Fibroblast of upper back skin (primary cell): Measurements from ENCODE around the gene ASRGL1.

Source experiments
- DNase-seq: peaks from one replicate; pipeline ENCODE4 v3.0.0-alpha.2; 2013

Gene ASRGL1

DNA sequence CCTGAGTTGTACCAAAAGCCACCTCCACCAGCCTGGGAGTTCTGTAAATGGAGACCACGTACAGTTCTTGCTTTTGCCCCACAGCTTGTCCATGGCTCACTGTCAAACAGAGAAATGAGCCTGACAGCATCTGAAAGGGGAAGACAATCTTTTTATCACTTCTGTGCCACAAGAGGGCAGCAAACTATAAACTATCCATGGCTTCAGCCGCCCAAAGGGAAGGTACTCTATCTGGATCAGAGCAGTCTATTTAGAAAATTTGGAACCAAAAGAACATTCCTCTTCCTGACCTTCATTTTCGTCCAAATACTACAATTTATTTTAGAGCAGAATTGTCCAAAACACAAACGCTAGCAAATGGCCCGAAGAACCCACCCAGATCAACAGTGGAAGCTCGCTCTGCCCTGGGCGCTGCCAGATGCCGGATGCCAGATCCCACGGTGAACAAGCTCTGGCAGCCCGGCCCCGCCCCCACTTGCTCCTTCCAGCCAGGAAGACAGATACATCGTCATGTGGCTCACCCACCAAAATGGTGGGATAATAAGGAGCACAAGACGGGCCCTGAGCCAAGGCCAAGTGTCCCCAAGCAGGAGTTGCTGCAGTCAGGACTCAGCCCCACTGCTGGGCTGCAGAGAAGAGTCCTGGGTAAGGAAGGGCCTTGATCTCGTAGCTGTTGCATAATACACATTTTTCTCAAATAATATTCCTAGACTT, 57.7 kb downstream of the ASRGL1 start:
- peak; percentile 87 for DNase-seq

- DNase-seq = no peak
Measured at GRCh38 chr11:62395885-62396551, 58.8 kb downstream of the ASRGL1 start.

DNA sequence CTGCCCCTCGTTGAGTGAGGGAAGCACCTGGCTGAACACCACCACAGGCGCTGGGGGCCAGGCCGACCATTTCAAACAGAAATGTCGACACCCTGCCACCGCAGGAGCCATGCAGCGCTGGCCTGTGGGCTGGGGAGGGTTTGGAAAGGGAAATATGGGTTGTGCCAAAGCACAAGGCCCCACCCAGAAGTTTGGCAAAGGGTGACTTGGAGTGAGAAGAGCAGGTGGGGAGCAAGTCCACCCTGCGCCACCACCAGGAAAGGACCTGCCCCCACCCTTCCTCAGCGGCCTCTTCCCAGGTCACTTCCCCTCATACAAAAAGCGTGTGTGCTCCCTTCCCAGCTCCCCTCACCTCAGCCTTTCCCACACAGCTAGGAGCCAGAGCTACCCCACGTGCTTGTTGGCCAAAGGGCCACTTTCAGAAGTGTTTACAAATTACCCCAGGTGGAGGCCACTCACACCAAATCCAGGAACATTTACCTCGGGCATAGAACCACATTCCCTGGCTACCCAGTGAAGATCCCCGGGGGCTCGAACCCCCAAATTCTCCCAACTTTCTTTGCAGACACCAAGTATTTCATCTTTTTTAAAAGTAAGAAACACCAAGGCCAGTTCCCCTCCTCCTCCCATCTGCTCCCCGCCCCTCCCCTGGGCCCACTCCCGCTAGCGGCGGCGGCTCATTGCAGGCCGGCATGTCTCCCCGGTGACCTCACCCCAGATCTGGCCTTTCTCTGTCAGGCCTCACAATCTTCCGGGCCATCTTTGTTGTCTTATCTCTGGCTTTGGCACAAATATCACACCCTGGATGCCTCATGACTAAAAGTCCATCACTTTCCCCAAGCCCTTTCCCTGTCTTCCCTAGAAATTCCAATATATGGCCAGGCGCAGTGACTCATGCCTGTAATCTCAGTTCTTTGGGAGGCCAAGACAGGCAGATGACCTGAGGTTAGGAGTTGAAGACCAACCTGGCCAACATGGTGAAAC, 61.1 kb downstream of the ASRGL1 start:
- DNase-seq = peak; percentile 72

GRCh38 chr11:62399172-62399877, 62.1 kb downstream of the ASRGL1 start:
- no peak for DNase-seq

- no peak for DNase-seq
Measured at GRCh38 chr11:62399878-62400266, 62.6 kb downstream of the ASRGL1 start.

- no peak for DNase-seq
Measured at GRCh38 chr11:62400281-62400680, 63.0 kb downstream of the ASRGL1 start.

DNA sequence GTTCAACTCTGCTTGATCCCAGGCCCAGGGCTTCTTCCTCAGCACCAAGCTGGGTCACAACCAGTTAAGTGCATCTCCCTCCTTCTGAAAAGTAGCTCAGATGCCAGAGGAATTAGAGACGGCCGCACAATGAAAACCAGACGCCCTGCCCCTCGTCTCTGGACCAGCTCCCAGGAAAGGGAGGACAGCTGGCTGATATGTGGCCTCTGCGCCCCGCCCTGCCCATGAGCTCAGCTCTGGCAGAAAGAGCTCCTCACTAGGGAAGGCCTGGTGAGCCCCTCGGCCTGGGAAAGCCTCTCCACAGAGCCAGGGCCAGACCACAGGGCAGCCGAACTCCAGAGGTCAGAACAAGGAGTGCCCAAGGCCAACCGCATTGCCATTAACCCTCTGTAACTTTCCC, 63.5 kb downstream of the ASRGL1 start:
- peak; percentile 89 for DNase-seq

DNA sequence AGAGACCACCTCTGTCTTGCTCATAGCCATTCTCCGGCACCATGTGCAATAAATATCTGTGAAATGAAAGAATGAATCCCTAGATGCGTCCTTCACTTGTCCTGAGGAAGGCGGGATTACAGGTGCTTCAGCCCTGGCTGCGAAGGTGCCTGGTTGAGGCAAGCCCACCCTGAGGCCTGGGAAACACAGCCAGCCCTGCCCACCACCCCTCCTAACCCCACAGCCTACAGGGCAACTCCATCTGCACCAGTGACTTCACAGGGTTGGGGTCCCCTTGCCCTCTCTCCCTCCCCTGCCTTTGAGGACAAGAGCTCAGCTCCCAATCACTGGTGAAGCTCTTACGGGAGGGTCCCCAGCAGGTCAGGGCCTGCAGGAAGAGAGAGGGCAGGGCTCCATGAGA, 64.1 kb downstream of the ASRGL1 start:
- DNase-seq = no peak

DNA sequence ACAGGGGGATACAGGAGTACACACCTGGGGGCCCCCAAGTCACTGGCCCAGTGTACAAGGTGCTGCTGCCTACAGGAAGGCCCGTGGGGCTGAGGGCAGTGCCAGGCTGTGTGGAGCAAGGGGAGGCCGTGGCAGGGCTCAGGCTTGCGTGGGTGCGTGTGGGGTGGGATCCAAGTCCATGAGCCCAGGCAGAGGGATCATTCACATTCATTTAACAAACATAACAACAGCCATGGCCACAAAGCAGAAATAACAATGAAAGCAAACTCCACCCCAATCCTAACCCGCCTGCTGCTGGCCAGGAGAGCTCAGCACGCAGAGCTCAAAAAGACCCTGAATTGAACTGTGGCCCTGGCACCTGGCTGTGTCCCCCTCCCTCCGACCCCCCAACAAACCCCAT, 64.6 kb downstream of the ASRGL1 start:
- DNase-seq = no peak

- DNase-seq = no peak
Measured at GRCh38 chr11:62402226-62402959, 65.1 kb downstream of the ASRGL1 start.

DNA sequence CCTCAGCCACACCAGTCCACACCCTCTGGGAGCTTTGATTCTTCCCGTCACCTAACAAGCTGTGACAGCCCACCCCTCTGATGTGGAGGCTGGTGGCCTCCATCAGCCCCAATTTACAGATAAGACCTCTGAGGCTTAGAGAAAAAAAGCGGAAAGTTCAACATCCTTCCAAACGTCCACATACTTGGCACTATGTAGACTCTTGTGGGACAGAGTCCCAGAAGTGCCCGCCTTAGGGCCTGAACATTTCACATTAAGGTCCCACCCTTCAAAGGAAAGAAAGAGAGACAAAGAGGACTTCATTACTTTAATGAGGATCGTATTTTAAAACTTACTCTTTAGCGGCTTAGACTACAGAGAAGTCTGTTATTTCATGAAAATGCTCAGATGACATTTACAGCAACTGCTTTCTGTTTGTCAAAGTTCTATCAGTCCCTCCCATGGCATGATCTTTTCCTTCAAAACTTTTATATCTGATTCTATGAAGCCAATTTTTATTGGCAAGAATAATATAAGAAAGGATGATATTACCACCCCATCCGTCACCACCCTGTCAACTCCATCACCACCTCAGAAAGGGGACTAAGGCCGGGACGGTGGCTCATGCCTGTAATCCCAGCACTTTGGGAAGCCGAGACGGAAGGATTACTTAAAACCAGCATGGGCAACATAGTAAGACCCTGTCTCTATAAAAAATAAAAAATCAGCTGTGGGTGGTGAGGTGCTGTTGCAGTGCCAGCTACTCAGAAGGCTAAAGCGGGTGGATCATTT, 65.9 kb downstream of the ASRGL1 start:
- DNase-seq = no peak

DNA sequence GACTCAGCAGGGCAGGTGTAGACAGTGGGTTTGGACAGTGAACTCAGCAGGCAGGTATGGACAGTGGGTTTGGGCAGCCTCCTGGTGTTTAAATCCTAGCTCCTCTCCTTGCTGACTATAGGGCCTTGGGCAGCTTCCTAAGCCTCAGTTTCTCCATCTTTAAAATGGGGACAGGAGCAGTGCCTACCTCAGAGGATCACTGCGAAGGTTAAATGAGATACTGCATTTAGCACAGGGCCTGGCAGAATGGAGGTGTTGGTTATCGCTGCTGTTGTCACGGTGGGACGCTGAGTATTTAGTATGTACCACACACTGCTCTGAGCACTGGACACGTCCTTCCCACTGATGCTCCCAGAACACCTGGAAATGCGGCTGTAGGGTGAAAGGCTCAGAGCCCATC, 67.2 kb downstream of the ASRGL1 start:
- no peak for DNase-seq

GRCh38 chr11:62404901-62405300, 67.7 kb downstream of the ASRGL1 start:
- DNase-seq = no peak

- no peak for DNase-seq
Measured at GRCh38 chr11:62406034-62406433, 68.8 kb downstream of the ASRGL1 start.

GRCh38 chr11:62409831-62410230, 72.6 kb downstream of the ASRGL1 start:
- DNase-seq = no peak

DNA sequence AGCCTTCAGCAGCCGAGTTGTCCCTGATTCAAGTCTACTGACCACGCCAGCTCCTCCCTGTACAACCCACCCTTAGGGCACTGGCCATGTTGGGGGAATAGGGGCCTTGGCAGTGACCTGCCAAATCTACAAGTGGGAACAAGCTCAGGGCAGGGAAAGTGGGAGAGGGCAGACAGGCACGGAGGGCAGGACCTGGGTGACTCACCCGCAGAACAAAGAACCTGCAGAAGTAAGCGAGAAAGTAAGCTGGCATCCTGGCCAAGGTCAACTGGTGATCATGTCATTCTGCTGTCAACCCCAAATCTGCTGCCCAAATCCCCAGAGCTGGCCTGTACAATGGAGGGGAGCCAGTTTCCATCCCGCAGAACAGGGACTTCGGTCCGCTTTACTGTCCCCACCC, 73.7 kb downstream of the ASRGL1 start:
- no peak for DNase-seq

GRCh38 chr11:62411524-62411923, 74.3 kb downstream of the ASRGL1 start:
- no peak for DNase-seq

DNA sequence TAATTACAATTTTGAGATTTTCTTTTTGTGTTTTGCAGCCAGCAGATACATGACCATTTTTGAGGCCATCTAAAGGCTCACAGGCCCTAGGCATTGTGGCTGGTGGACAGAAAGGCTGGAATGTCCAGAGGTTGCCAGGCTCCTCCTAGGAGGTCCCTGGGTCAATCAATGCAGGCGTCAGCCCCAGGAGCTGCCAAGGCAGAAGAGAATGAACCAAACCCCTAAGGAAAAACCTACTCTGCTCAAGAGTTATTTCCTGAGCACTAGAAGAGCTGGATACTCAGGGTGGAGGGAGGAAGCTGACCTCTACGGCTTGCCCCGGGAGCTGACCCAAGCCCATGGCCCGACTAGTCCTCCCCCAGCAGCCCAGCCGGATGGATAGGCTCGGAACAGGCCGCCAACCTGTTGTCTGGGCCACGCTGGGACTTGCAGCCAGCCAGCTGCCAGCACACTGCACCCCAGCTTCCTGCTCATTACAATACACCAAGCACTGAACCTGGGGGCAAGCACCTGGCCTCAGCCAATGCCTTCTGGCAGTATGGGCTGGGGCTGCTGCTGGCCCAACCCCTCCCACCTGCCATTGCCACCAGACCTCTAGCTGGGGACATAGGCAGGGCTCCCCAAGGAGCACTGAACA, 75.9 kb downstream of the ASRGL1 start:
- DNase-seq = no peak

DNA sequence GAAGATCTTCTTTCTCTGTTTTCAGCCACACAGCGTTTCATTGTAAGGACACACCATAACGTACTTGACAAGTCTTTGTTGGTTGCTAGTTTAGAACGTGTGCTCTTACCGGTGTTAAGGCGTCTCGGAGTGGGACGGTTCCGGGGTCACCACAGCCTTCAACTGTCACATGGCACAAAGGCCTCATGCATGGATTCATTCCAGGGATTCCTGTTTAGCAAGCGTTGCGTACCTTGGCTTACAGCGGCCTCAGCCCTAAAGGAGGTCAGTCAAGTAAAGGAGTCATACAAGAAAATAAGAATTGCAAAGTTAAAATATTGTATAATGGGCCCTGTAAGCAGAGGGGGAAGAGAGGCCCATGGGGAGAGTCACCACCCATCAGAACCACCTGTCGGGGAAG, 79.3 kb downstream of the ASRGL1 start:
- DNase-seq = no peak

DNA sequence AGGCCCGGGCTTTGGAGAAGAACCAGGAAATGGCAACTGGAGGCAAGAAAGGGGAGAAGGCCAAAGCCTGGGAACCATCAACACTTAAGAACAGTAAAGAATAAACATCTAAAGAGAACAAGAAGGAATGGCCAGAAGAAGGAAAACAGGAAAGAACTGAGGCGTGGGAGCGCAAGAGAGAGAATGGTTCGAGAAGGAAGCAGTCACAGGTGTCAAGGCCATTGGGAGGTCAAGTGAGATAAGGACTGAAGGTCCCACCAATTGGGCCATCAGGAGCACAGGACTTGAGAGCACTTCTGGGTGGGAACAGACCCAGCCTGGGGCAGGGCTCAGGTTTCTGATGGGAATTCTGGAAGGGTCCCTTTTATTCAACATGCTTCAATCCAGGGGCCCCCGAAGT, 80.9 kb downstream of the ASRGL1 start:
- DNase-seq = no peak

DNA sequence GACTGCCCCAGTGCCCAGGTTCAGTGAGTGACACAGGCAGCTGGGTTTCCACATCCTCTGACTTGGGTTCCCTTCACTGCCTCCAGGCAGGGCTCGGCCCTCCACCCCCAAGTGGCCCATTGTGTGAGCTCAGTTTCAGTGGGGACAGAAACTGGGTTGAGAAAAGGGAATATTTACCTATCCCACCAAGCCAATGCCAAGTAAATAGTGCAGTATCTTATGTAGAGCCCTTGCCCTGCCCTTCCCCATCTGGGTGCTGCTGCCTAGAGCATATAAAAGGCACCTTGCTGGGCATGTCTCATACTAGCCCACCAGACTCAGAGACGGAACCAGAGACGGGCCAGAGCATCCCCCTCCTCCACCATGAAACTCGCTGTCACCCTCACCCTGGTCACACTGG, 81.5 kb downstream of the ASRGL1 start, which contains the start of gene SCGB1A1:
SCGB1A1 (plus strand) TSS at position 301 of the 400 bp plus-strand sequence; CDS start at position 364, 63 bp downstream.
- DNase-seq = no peak
